OCI-LY3 (cell line): ENCODE results near the gene DHRS7.
A peak's percentile ranks its signal among the peaks of the same experiment; 100 is the strongest.

Experiments
- H2AFZ ChIP-seq: fragments of 200-600, 300-600 bp; shearing (Covaris generic); 2 replicates; pipeline ENCODE4 v1.6.0; 2014; ENCODE audit warnings: antibody characterized with exemption, low read depth, low read length
- H3K27ac ChIP-seq: fragments of 200-600, 300-600 bp; sonication (generic); 2 replicates; pipeline ENCODE4 v1.5.1; 2014; ENCODE audit warnings: mild to moderate bottlenecking, low read length, moderate library complexity, mixed read lengths
- H3K27me3 ChIP-seq: fragments of 200-600, 300-600 bp; sonication (generic); 2 replicates; pipeline ENCODE4 v1.6.1; 2014; ENCODE audit warnings: low read depth, low read length, mixed read lengths
- H3K36me3 ChIP-seq: fragments of 200-600, 300-600 bp; sonication (generic); replicated peaks from 2 replicates; pipeline ENCODE3; 2014; ENCODE audit warnings: low read depth, low read length, mixed read lengths
- H3K4me1 ChIP-seq: fragments of 300-600, 200-600 bp; sonication (generic); 2 replicates; pipeline ENCODE4 v1.6.1; 2014; ENCODE audit warnings: low read length, mixed read lengths
- H3K4me2 ChIP-seq: fragments of 200-600, 300-600 bp; sonication (generic); 2 replicates; pipeline ENCODE4 v1.6.1; 2014; ENCODE audit warnings: low read length, mixed read lengths
- H3K4me3 ChIP-seq: fragments of 300-600, 200-600 bp; sonication (generic); 2 replicates; pipeline ENCODE4 v1.5.1; 2014; ENCODE audit warnings: antibody characterized with exemption, mild to moderate bottlenecking, low read length, moderate library complexity
- H3K79me2 ChIP-seq: fragments of 300-600, 200-600 bp; shearing (Covaris generic); 2 replicates; pipeline ENCODE4 v1.6.1; 2014; ENCODE audit warnings: mild to moderate bottlenecking, low read length, mixed read lengths
- H3K9ac ChIP-seq: fragments of 300-600, 200-600 bp; shearing (Covaris generic); 2 replicates; pipeline ENCODE4 v1.6.0; 2014; ENCODE audit warnings: mild to moderate bottlenecking, low read length, moderate library complexity
- H3K9me3 ChIP-seq: fragments of 200-600, 300-600 bp; shearing (Covaris generic); 2 replicates; pipeline ENCODE4 v1.6.1; 2014; ENCODE audit warnings: low read length, mixed read lengths; ENCODE audit not compliant: insufficient read depth
- H4K20me1 ChIP-seq: fragments of 200-600, 300-600 bp; sonication (generic); 2 replicates; pipeline ENCODE4 v1.6.1; 2016; ENCODE audit warnings: low read length, mixed read lengths; ENCODE audit not compliant: insufficient read depth
- CTCF ChIP-seq: fragments of 200-600, 300-600 bp; sonication (generic); IDR thresholded peaks from 2 replicates; pipeline ENCODE4 v1.5.1; 2014; ENCODE audit warnings: antibody characterized with exemption, low read length, low read depth
- EZH2phosphoT487 ChIP-seq: fragments of 200-600 bp; shearing (Covaris generic); IDR thresholded peaks from 2 replicates; pipeline ENCODE4 v1.6.1; 2018; ENCODE audit warnings: antibody characterized with exemption, mixed run types, low read depth

The DHRS7 gene

GRCh38 chr14:60114881-60115280, 50.3 kb downstream of the DHRS7 start:
- Histone ChIP-seq H3K79me2 (peaks cover 12% of the 10 kb centered on the region), H3K4me3 (no peak overlapping the region), H3K9ac (no peak overlapping the region), H2AFZ (no peak overlapping the region), H3K9me3 (no peaks in the 10 kb centered on the region), H3K4me2 (no peak overlapping the region), H4K20me1 (no peaks in the 10 kb centered on the region), H3K27ac (no peak overlapping the region), H3K36me3 (peaks cover 34% of the 10 kb centered on the region), H3K27me3 (no peaks in the 10 kb centered on the region), H3K4me1 (no peaks in the 10 kb centered on the region)
- no peak for TF ChIP-seq CTCF
- TF ChIP-seq EZH2phosphoT487 = no peak

GRCh38 chr14:60111732-60112131, 53.5 kb downstream of the DHRS7 start:
- H3K4me1 ChIP-seq = no peaks in the 10 kb centered on the region
- no peak overlapping the region for H3K9ac ChIP-seq
- H4K20me1 ChIP-seq = no peaks in the 10 kb centered on the region
- peaks cover 22% of the 10 kb centered on the region for H3K36me3 ChIP-seq
- H2AFZ ChIP-seq = no peak overlapping the region
- H3K27ac ChIP-seq = no peak overlapping the region
- H3K27me3 ChIP-seq = no peaks in the 10 kb centered on the region
- H3K79me2 ChIP-seq = peaks cover 24% of the 10 kb centered on the region
- H3K4me2 ChIP-seq = no peak overlapping the region
- TF ChIP-seq EZH2phosphoT487 (no peak), CTCF (no peak)
- H3K9me3 ChIP-seq = no peaks in the 10 kb centered on the region
- no peak overlapping the region for H3K4me3 ChIP-seq

- H3K36me3 ChIP-seq = peaks cover 36% of the 10 kb centered on the region
- TF ChIP-seq CTCF (no peak), EZH2phosphoT487 (no peak)
- no peak overlapping the region for H3K27ac ChIP-seq
- no peak overlapping the region for H3K9ac ChIP-seq
- no peak overlapping the region for H3K4me3 ChIP-seq
- H2AFZ ChIP-seq = no peak overlapping the region
- H3K9me3 ChIP-seq = no peaks in the 10 kb centered on the region
- H3K79me2 ChIP-seq = peaks cover 59% of the 10 kb centered on the region
- peaks cover 17% of the 10 kb centered on the region for H3K4me1 ChIP-seq
- no peaks in the 10 kb centered on the region for H4K20me1 ChIP-seq
- H3K4me2 ChIP-seq = no peak overlapping the region
- no peaks in the 10 kb centered on the region for H3K27me3 ChIP-seq
These were observed 57.7 kb downstream of the DHRS7 start for GRCh38 chr14:60107477-60107876.

- no peaks in the 10 kb centered on the region for H3K9me3 ChIP-seq
- H4K20me1 ChIP-seq = no peaks in the 10 kb centered on the region
- peak overlapping the region; percentile 19 for H3K4me2 ChIP-seq
- H3K36me3 ChIP-seq = peaks cover 42% of the 10 kb centered on the region
- no peaks in the 10 kb centered on the region for H3K27me3 ChIP-seq
- H3K4me3 ChIP-seq = no peak overlapping the region
- H3K9ac ChIP-seq = no peak overlapping the region
- H2AFZ ChIP-seq = no peak overlapping the region
- H3K27ac ChIP-seq = no peak overlapping the region
- H3K79me2 ChIP-seq = peaks cover 68% of the 10 kb centered on the region
- TF ChIP-seq CTCF (no peak), EZH2phosphoT487 (no peak)
- H3K4me1 ChIP-seq = peaks cover 17% of the 10 kb centered on the region
These were observed 58.9 kb downstream of the DHRS7 start for GRCh38 chr14:60106339-60106738.
